ENCODE measurements around the gene CASP10. TPM values are rescaled to one million over a fixed set of nuclear protein-coding genes. Genes with fewer than 3 reads are reported as not detected.

The CASP10 gene
- total and polyA plus RNA-seq, 2 of the 4 experiments (the other 2 are of a cell fraction), result 0.12 to 0.90 TPM

GRCh38 chr2:201261906-201262305, 79.0 kb downstream of the CASP10 start:
- BruUV-seq (replicated peaks), result no TSS peak
- ATAC-seq (ENCODE audit: low read depth), result no peak
- no peak overlapping the region for H3K9ac ChIP-seq (ENCODE audit: low read depth, low read length)
- peak overlapping the region; percentile 9; the same call in 1 of the 2 replicates for H3K14ac ChIP-seq (replicated peaks; ENCODE audit: low read depth, low read length)
- H3K4ac ChIP-seq (ENCODE audit: low read depth, low read length), result no peak overlapping the region
- dilution Hi-C loops (cut with HindIII; ENCODE audit: low sequenced_read_pairs, unreplicated experiment), result no loop called here
- no peak overlapping the region for H4K91ac ChIP-seq (ENCODE audit: insufficient read depth, low read depth, low read length)
- no peak overlapping the region for H2AK9ac ChIP-seq (replicated peaks; ENCODE audit: low read depth, low read length, poor library complexity)
- H2AFZ ChIP-seq (replicated peaks; ENCODE audit: low read length, poor library complexity), result no peak overlapping the region
- H2BK20ac ChIP-seq (ENCODE audit: low read depth, low read length), result no peak overlapping the region
- no peak overlapping the region for H2BK120ac ChIP-seq (ENCODE audit: low read depth, low read length)
- no peak overlapping the region for H3K18ac ChIP-seq (ENCODE audit: low read depth, low read length)
- peak overlapping the region; percentile 59; the same call in 1 of the 2 replicates for H3K4me2 ChIP-seq (ENCODE audit: low read depth, low read length)
- H3K27ac ChIP-seq (ENCODE audit: insufficient read depth, low read length), result no peak overlapping the region
- ChIA-PET CTCF (no interaction called here), POLR2A (ENCODE audit: unreplicated experiment) (interaction anchor here (0.9 kb wide), 1 partner anchor 13 kb away, joined by 3 read pairs; no protein-coding TSS in a partner anchor)
- no CpG with 5 or more reads among the region's 2 CpGs for WGBS, 2 experiments (ENCODE audit: extremely low coverage in 2 of 2, insufficient read length in 1 of 2)
- peaks cover 9% of the 10 kb centered on the region for H3K4me1 ChIP-seq (ENCODE audit: control insufficient read depth, insufficient read depth, low read length)
- no peak overlapping the region for H2BK5ac ChIP-seq (ENCODE audit: low read depth, low read length, poor library complexity, severe bottlenecking)
- no peak overlapping the region for H4K8ac ChIP-seq (ENCODE audit: low read depth in 2 of 2, low read length in 2 of 2)
- no peak overlapping the region for H3K56ac ChIP-seq (ENCODE audit: extremely low read depth, insufficient read depth, low read length)
- no peak overlapping the region for H2AK5ac ChIP-seq (ENCODE audit: low read depth, low read length)
- no peak for DNase-seq
- H4K20me1 ChIP-seq (ENCODE audit: insufficient read depth, low read length), result no peaks in the 10 kb centered on the region
- H3K27me3 ChIP-seq (ENCODE audit: control insufficient read depth, insufficient read depth, low read length), result no peaks in the 10 kb centered on the region
- no peak overlapping the region for H4K5ac ChIP-seq (ENCODE audit: low read depth, low read length)
- in situ Hi-C loops (cut with MboI; ENCODE audit: low sequenced_read_pairs), result no loop called here
- no peak overlapping the region for H3K23ac ChIP-seq (ENCODE audit: low read depth, low read length)
- intact Hi-C loops (cut with micrococcal nuclease), result no loop called here
- H3K9me3 ChIP-seq (ENCODE audit: control insufficient read depth, insufficient read depth, low read length), result no peaks in the 10 kb centered on the region
- TF ChIP-seq RCOR1 (IDR thresholded peaks at IDR 0.05; ENCODE audit: insufficient replicate concordance, low read length), result no peak
- TF ChIP-seq, protein P1, sequence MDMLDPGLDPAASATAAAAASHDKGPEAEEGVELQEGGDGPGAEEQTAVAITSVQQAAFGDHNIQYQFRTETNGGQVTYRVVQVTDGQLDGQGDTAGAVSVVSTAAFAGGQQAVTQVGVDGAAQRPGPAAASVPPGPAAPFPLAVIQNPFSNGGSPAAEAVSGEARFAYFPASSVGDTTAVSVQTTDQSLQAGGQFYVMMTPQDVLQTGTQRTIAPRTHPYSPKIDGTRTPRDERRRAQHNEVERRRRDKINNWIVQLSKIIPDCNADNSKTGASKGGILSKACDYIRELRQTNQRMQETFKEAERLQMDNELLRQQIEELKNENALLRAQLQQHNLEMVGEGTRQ (IDR thresholded peaks at IDR 0.05; ENCODE audit: low read depth, low read length), result no peak
- no peak for TF ChIP-seq MXI1 (IDR thresholded peaks at IDR 0.05; ENCODE audit: borderline replicate concordance, low read depth, low read length)
- no peak for TF ChIP-seq ELK1 (IDR thresholded peaks at IDR 0.05; ENCODE audit: borderline replicate concordance, low read depth, low read length)
- TF ChIP-seq SMC3 (IDR thresholded peaks at IDR 0.05; ENCODE audit: low read depth, low read length), result no peak
- TF ChIP-seq POLR2A (IDR thresholded peaks at IDR 0.05; ENCODE audit: low read depth, low read length), result no peak
- TF ChIP-seq CEBPB (IDR thresholded peaks at IDR 0.05; ENCODE audit: low read depth, low read length), result no peak
- no peak for TF ChIP-seq BHLHE40 (IDR thresholded peaks at IDR 0.05; ENCODE audit: low read depth, low read length)
- no peak for TF ChIP-seq MAFK (IDR thresholded peaks at IDR 0.05; ENCODE audit: low read depth, low read length)
- TF ChIP-seq RFX5 (IDR thresholded peaks at IDR 0.05; ENCODE audit: low read depth, low read length), result no peak
- TF ChIP-seq, protein P2, sequence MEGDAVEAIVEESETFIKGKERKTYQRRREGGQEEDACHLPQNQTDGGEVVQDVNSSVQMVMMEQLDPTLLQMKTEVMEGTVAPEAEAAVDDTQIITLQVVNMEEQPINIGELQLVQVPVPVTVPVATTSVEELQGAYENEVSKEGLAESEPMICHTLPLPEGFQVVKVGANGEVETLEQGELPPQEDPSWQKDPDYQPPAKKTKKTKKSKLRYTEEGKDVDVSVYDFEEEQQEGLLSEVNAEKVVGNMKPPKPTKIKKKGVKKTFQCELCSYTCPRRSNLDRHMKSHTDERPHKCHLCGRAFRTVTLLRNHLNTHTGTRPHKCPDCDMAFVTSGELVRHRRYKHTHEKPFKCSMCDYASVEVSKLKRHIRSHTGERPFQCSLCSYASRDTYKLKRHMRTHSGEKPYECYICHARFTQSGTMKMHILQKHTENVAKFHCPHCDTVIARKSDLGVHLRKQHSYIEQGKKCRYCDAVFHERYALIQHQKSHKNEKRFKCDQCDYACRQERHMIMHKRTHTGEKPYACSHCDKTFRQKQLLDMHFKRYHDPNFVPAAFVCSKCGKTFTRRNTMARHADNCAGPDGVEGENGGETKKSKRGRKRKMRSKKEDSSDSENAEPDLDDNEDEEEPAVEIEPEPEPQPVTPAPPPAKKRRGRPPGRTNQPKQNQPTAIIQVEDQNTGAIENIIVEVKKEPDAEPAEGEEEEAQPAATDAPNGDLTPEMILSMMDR (conservative IDR thresholded peaks at IDR 0.05; ENCODE audit: low read depth, low read length), result no peak
- no peak for TF ChIP-seq CHD1 (IDR thresholded peaks at IDR 0.05; ENCODE audit: low read depth, low read length)
- TF ChIP-seq MAZ (IDR thresholded peaks at IDR 0.05; ENCODE audit: borderline replicate concordance, low read depth, low read length), result no peak
- TF ChIP-seq FOS (IDR thresholded peaks at IDR 0.05; ENCODE audit: low read depth, low read length), result no peak
- TF ChIP-seq NFE2L2 (IDR thresholded peaks at IDR 0.05; ENCODE audit: low read depth, low read length), result no peak
- TF ChIP-seq RAD21 (IDR thresholded peaks at IDR 0.05; ENCODE audit: low read length), result no peak
- H3K79me1 ChIP-seq (ENCODE audit: low read depth in 1 of 2, low read length in 2 of 2), result peaks cover 38 to 53% of the 10 kb centered on the region in 2 experiments
- no peak overlapping the region for H2BK15ac ChIP-seq (ENCODE audit: low read depth, low read length)
- H3K9me1 ChIP-seq (ENCODE audit: insufficient read depth, low read length), result peaks cover 16% of the 10 kb centered on the region
- H3K36me3 ChIP-seq (ENCODE audit: control insufficient read depth, insufficient read depth, low read length), result peaks cover 8% of the 10 kb centered on the region
- no peak overlapping the region for H3K4me3 ChIP-seq (ENCODE audit: insufficient read depth, low read depth, low read length)

Measured in IMR-90 (cell line).